GM21515 (cell line): ENCODE measurements around the gene RAB11B.
"Not testable (repeated sequence)": the region's sequence is repeated elsewhere in the genome, so short reads cannot be mapped to it uniquely, and the experiment has no call there.

Experiments used
- ATAC-seq: cut with Tn5 transposase; IDR thresholded peaks from one replicate; pipeline ENCODE4 v1.9.1; 2021; ENCODE audit not compliant: unreplicated experiment

RAB11B gene

DNA sequence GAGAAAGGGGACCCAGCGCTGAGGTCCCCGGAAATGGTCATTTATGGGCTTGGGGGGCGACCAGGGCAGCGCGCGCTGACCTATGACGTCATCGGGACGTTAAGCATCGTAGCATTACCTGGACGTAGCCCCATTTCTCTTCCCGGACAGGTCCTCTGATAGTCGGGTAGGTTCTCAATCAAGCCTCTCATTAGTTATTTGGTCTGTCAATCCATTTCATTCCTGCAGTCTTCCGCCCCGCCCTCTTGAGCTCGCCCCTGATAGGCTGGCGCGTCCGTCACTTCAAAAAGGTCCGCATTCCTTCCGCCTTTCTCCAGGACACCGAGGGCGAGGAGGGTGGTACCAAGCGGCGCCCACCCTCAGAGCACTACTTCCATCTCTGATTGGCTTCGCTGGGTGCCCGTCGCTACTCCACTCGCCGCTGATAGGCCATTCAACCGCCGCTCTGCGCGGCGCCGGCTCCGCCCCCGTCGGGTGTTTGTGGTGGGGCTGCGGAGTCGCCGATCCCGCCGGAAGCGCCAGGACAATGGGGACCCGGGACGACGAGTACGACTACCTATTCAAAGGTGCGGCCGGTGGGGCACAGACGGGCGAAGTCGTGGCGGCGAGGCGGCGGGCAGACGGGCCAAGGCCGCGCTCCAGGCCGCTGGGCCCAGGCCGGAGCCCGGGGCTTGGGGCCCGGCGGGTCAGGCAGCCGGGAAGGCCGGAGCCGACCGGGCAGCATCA is at the start of gene RAB11B:
Gene RAB11B (plus strand): TSS at position 470 of the 726 bp plus-strand sequence. CDS start 57 bp downstream, at position 527.
- peak; percentile 85 for ATAC-seq

DNA sequence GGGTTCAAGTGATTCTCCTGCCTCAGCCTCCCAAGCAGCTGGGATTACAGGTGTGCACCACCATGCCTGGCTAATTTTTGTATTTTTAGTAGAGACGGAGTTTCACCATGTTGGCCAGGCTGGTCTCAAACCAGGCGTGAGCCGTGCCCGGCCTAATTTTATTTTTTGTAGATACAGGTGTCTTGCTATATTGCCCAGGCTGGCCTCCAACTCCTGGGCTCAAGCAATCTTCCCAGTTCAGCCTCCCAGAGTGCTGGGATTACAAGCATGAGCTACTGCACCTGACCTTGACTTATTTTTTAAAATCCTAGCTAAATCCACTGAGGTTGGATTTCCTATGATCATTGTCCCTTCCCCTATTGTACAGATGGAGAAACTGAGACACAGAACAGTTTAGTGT is 48.7 kb upstream of the RAB11B start:
- ATAC-seq: not testable (repeated sequence)

DNA sequence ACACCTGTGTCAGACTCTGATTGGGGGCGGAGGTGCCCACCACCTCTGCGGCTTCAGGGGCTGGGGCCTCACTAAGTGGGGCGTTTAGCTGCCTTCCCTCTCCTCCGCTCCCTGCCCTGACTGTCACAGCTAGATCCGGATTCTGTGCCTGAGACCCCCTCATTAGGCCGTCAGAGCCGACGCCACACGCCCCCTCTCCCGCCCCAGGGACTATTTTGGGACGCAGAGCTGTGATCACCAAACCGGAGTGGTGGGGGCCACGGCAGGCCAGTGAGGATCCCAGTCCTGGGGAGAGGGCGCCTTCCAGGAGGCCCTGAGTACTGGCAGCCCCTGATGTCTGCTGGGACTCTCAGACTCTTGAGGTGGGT is 47.9 kb upstream of the RAB11B start:
- ATAC-seq: no peak

DNA sequence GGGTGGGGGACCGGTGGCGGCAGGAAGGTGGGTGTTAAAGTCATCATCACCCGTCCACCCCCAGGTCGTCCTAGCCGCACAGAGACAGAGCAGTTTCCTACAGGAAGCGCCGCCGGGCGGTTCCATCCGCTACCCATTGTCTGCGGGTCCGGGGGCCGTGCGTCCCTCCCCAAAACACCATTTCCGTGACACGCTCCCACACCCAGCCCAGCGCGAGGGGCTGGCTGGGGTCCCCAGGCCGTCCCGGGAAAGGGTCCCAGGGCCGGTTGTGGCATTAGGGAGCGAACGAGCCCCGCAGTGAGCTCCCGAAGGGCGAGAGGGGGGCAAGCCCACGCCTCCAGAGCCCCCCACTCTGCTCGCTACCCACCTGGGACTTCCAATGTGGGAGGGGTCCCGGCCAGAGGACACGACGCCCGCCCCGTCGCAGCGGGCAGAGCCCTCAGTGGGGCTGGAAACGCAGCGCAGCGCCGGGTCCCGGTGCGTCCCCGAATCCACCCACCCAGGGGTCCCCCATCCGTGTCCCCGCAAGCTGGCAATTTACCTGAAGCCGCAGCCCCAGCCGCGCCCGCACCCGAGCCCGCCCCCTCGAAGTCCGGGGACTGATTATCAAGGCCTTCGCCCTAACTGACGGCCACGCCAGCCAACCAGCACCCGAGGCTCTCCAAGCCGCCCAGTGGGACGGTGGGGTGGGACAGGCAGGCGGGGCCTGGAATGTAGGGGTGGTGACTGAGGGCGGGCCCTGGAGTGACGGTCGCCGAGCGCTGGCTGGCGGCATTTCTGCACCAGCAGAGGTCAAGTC is 47.3 kb upstream of the RAB11B start, which contains the start of gene KANK3:
Gene KANK3 (minus strand): TSS at position 579 of the 799 bp plus-strand sequence. CDS start 5,434 bp downstream, outside the sequence.
- ATAC-seq: peak; percentile 81

DNA sequence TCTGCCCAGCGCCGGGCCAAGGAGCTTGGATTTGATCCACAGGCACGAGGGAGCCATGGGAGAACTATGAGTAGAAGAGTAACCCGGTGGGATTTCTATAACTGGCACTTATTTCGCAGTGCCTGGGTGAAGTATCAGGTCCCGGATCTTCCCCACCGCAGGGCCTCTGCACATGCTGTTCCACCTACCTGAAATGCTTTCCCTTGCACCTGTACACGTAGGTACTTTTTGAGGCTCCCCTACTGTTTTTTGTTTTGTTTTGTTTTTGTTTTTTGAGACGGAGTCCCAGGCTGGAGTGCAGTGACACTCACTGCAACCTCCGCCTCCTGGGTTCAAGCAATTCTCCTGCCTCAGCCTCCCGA is 46.7 kb upstream of the RAB11B start:
- no peak for ATAC-seq

DNA sequence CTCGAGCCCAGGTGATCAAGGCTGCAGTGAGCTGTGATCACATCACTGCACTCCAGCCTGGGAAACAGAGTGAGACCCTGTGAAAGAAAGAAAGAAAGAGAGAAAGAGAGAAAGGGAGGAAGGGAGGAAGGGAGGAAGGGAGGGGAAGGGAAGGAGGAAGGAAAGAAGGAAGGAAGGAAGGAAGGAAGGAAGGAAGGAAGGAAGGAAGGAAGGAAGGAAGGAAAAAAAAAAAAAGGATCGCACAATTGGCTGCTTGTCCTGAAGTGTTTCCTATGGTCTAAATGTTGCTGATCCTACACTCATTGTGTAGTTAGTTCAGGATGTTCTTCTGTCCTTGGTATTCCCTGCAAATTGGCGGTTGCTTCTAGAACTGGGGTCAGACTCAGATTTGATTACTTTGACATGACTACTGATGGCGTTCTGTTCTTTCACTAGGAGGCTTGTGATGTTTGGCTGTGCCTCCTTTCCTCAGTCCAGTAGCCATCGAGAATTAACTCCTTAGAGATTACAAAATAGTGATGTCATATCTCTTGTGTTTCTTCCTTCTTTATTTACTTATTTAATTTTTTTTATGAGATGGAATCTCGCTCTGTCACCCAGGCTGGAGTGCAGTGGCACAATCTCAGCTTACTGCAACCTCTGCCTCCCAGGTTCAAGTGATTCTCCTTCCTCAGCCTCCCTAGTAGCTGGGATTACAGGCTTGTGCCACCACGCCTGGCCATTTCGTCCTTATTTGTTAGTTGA is 40.4 kb upstream of the RAB11B start:
- ATAC-seq: not testable (repeated sequence)

DNA sequence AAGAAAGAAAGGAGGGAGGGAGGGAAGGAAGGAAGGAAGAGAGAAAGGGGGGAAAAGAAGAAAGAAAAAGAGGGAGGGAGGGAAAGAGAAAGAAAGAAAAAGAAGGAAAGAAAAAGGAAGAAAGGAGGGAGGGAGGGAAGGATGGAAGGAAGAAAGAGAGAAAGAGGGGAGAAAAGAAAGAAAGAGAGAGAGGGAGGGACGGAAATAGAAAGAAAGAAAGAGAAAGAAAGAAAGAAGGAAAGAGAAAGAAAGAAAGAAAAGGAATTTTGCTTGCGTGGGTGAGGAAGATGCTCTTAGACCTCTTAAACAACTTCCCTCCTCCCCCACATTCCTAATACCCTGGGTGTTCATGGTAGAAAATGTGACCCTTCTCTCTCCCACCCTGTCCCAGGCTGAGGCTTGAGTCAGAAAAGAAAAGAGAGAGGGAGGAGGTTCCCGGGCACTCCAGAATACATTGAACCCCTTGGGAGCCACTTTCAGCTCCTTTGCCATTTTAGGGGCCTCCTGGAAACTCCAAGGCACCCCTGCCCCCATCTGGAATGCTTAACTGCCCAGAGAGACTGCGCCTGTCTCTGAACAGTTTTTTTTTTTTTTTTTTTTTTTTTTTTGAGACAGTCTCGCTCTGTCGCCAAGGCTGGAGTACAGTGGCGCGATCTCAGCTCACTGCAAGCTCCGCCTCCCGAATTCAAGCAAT is 37.9 kb upstream of the RAB11B start:
- no peak for ATAC-seq

DNA sequence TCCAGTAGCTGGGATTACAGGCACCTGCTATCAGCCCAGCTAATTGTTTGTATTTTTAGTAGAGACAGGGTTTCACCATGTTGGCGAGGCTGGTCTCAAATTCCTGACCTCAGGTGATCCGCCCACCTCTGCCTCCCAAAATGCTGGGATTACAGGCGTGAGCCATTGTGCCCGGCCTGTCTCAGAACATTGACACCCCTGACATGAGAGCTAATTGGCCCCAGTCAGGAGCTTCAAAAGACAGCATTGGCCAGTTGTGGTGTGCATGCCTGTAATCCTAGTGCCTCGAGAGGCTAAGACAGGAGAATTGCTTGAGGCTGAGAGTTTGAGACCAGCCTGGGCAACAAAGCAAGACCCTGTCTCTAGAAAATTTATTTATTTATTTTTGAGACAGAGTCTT is 37.3 kb upstream of the RAB11B start:
- not testable (repeated sequence) for ATAC-seq

DNA sequence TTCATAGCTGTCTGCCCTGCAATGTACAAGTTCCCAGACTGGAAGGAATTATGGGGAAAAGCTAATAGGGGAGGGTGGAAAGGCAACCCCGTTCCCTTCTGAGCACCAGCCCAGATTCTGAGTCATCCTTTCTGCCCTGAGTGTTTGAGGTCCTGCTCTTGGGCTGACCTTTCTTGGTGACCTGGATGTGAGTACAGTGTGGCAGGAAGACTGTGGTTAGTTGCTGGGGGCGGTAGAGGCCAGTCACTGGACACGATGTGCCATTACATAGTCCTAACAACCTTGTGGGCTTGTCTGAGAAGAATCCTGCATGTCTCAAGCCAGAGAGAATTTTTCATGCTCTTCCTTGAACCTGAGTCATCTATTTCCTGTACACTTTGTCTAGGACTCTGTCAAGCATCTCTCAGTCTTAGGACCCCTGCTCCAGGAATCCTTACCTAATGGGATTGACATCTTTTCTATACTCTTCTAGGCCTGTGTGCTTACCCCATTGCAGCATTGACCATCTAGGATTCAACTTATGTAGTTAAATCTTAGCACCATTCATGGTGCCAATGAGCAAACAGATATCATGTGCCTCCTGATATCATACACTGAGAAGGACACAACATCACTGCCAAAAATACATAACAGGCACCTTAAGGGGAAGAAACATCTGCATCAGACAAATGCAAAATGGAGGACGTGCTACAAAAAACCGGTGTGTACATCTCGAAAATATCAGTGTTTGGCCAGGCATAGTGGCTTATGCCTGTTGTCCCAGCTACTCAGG is 34.3 kb upstream of the RAB11B start:
- ATAC-seq: no peak

DNA sequence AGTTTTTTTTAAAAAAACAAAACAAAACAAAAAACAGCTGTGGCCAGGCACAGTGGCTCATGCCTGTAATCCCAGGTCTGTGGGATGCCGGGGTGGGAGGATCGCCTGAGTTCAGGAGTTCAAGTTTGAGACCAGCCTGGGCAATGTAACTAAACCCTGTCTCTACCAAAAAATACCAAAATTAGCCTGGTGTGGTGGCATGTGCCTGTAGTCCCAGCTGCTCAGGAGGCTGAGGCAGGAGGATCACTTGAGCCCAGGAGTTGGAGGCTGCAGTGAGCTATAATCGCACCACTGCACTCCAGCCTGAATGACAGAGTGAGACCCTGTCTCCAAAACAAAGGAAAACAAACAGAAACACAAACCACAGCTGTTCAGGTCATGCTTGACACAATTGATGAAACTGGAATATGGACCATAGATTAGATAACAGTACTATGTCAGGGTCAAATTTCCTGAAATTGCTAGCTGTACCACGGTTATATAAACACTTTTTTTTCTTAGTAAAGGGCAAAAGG is 33.1 kb upstream of the RAB11B start:
- no peak for ATAC-seq

DNA sequence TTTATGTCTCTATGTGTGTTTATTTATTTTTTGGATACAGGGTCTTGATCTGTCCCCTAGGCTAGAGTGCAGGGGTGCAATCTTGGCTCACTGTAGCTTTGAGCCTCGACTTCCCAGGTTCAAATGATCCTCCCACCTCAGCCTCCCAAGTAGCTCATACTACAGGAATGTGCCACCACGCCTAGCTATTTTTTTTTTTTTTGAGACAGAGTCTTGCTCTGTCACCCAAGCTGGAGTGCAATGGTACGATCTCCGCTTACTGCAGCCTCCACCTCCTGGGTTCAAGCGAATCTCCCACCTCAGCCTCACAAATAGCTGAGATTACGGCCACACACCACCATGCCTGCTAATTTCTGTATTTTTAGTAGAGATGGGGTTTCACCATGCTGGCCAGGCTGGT is 31.2 kb upstream of the RAB11B start:
- ATAC-seq: no peak

DNA sequence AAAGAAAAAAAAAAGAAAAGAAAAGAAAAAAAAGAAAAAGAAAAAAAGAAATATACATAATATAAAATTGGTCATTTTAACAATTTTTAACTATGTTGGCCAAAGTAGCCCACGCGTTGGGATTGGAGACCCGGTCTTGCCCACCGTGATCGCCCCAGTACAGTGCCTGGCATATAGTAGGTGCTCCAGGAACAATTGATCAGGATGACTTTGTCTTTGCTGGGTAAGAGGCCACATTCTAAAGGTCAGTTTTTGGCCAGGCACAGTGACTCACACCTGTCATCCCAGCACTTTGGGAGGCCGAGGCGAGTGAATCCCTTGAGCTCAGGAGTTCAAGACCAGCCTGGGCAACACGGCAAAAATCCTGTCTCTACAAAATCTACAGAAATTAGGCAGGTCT is 30.0 kb upstream of the RAB11B start:
- ATAC-seq: no peak

DNA sequence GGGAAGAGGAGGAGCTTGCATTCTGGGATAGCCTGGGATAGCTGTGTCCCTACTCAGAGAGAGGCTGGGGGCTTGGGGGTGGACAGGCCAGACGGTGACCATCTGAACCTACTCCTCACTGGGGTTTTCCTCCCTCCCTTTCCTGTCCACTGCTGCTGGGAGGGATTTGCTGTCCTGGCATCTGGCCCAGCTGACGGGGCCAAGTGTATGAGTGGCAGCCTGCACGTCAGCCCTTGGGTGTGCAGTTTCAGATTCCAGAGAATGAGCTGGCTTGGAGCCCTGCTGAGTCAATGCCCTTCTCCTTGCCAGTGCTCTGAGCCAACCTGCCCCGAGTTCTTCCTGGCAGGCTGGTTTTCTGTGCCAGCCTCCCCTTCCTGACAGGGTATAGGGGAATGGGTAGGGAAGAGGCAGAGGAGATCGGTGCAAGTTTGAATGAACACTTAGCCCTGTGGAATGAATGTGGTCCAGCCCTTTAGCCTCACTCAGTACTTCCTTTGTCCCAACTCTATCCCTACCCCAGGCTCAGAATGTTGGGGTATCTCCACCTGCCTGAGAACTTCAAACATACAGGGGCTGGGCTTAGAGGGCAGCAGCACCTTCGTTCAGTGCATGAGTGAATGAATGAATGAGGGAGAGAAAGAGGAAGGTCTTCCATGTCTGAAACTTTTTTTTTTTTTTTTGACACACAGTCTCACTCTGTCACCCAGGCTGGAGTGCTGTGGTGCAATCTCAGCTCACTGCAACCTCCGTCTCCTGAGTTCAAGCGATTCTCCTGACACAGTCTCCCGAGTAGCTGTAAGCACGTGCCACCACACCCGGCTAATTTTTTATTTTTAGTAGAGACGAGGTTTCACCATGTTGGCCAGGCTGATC is 28.0 kb upstream of the RAB11B start:
- no peak for ATAC-seq

DNA sequence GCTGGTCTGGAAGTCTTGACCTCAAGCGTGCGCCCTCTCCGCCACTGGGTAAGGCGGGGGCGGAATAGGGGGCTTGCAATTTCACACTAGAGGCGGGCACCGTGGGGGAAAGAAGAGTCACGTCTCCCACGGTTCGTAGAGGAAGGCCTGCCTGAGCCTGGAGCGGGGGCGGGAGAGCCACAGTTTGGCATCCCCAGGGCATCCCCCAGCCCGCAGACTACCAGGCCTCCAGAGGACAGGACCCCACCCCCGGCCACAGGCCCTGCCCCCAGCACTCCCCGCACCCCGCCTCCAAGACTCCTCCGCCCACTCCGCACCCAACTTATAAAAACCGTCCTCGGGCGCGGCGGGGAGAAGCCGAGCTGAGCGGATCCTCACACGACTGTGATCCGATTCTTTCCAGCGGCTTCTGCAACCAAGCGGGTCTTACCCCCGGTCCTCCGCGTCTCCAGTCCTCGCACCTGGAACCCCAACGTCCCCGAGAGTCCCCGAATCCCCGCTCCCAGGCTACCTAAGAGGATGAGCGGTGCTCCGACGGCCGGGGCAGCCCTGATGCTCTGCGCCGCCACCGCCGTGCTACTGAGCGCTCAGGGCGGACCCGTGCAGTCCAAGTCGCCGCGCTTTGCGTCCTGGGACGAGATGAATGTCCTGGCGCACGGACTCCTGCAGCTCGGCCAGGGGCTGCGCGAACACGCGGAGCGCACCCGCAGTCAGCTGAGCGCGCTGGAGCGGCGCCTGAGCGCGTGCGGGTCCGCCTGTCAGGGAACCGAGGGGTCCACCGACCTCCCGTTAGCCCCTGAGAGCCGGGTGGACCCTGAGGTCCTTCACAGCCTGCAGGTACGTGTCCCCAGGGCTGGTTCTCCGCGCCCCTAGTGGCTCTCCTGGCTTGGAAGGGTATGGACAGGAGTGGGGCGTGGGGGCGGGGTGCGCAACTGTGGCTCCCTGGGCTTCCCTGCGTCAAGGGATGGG is 26.1 kb upstream of the RAB11B start, which contains the start of gene ANGPTL4:
Gene ANGPTL4 (plus strand): TSS at position 353 of the 969 bp plus-strand sequence. CDS start 167 bp downstream, at position 520.
- ATAC-seq: no peak

DNA sequence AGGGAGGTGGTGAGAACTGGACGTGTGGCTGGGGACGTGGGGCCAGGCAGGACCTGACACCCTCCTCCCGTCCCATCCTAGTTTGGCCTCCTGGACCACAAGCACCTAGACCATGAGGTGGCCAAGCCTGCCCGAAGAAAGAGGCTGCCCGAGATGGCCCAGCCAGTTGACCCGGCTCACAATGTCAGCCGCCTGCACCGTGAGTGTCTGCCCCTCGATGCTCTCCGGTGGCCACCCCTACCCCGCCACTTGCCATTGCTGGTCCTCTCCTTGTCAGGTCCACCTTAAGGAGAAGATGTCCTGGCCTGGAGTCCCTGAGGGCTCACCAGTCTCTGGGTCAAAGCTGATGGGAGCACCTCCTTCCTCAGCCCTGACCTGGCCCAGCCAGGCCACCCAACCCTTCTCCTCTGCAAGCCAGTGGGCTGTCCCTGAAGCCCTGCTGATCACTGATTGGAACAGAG is 24.0 kb upstream of the RAB11B start:
- ATAC-seq: no peak

DNA sequence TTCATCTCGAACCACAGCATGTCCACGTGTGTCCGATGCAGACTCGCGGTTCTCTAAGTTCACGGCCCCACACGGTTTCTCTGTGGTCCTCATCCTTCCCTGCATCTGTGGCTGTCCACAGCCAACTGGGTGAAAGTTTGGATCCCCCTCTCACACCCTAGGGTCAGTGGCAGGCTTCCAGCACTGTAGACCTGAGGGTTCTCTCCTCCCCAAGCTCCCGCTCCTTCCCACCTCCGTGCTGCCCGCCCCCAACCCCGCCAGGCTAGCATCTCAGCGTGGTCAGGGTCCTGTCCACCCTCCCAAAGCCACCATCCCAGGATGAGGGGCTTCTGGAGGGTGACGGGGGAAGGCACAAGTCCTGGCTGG is 23.2 kb upstream of the RAB11B start:
- ATAC-seq: no peak

DNA sequence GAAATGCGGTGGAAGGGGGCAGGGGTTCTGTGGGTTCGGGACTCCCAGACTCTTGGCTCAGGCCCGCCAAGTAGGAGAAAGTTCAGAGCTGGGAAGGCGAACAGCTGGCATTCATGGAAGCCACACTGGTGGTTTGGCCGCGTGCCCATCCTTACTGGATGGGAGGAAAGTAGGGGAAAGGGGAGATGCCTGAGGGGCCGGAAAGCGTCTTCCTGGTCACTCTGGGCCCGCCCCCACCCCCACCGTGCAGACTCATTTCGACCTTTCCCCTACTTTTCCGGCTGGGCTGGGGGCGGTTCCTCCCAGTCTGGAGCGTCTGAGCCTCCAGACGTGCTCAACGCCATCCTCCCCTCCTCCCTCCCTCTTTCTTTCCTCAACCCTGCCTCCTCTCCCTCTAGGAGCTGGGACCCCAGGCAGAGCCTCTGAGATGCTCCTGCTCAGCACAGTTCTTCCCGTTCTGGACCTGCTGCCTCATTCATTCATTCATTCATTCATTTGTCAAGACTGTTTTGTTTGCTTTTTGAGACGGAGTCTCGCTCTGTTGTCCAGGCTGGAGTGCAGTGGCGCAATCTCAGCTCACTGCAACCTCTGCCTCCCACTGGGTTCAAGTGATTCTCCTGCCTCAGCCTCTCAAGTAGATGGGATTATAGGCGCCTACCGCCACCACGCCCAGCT is 22.7 kb upstream of the RAB11B start:
- ATAC-seq: no peak
